Suprapubic skin (tissue), 3 donors: Measurements from ENCODE around the gene NBPF1.
"Not testable (repeated sequence)": the region's sequence is repeated elsewhere in the genome, so short reads cannot be mapped to it uniquely, and the experiment has no call there.

Experiments
- CTCF ChIP-seq, 2 donors: fragments of 200-600 bp in 1 of 2; fragments of 450-650 bp in 1 of 2; sonication (generic) in 1 of 2; IDR thresholded peaks; one replicate each; pipeline ENCODE4 v1.5.1; 2016 to 2019; ENCODE audit warnings: antibody characterized with exemption in 2 of 2, mild to moderate bottlenecking in 1 of 2, moderate library complexity in 1 of 2
- POLR2AphosphoS5 ChIP-seq, 3 donors: sonication (generic); formaldehyde crosslinking; IDR thresholded peaks; one replicate each; pipeline ENCODE4 v1.6.1; 2017; ENCODE audit warnings: antibody characterized with exemption in 3 of 3

GRCh38 chr1:16643001-16643411 is 29.6 kb upstream of the NBPF1 start:
- not testable (repeated sequence) for TF ChIP-seq POLR2AphosphoS5, CTCF (IDR thresholded peaks at IDR 0.05)
